Suprapubic skin (tissue), 4 donors: ENCODE results near the gene PACS1. TPM values are rescaled to one million over a fixed set of nuclear protein-coding genes. Genes with fewer than 3 reads are reported as not detected.

Source experiments
- DNase-seq, 2 donors: peaks; one replicate each; pipeline ENCODE4 v3.0.0-alpha.2; 2019; ENCODE audit warnings: low spot score in 2 of 2
- H3K27ac ChIP-seq: fragments of 200-600 bp; sonication (generic); one replicate; pipeline ENCODE4 v1.5.1; 2019
- H3K27me3 ChIP-seq: fragments of 200-600 bp; sonication (generic); one replicate; pipeline ENCODE4 v1.5.1; 2019
- H3K36me3 ChIP-seq: fragments of 200-600 bp; sonication (generic); one replicate; pipeline ENCODE4 v1.5.1; 2019
- H3K4me1 ChIP-seq: fragments of 200-600 bp; sonication (generic); one replicate; pipeline ENCODE4 v1.5.1; 2019
- H3K4me3 ChIP-seq: fragments of 200-600 bp; sonication (generic); one replicate; pipeline ENCODE4 v1.5.1; 2019; ENCODE audit warnings: mild to moderate bottlenecking
- H3K9me3 ChIP-seq: fragments of 200-600 bp; sonication (generic); one replicate; pipeline ENCODE4 v1.5.1; 2019
- EP300 ChIP-seq: sonication (generic); formaldehyde crosslinking; IDR thresholded peaks from one replicate; pipeline ENCODE4 v1.6.1; 2017; ENCODE audit warnings: antibody characterized with exemption
- POLR2A ChIP-seq, 2 donors: fragments of 450-650 bp; IDR thresholded peaks; one replicate each; pipeline ENCODE4 v1.6.1; 2017; ENCODE audit warnings: antibody characterized with exemption in 2 of 2, mild to moderate bottlenecking in 2 of 2, moderate library complexity in 2 of 2
- POLR2AphosphoS5 ChIP-seq, 3 donors: sonication (generic); formaldehyde crosslinking; IDR thresholded peaks; one replicate each; pipeline ENCODE4 v1.6.1; 2017; ENCODE audit warnings: antibody characterized with exemption in 3 of 3
- WGBS: methylation state at CpG from one replicate; pipeline ENCODE4 v1.1.5; 2018; 5-methylcytosine and 5-hydroxymethylcytosine counted together
- total RNA-seq, 4 donors: library from RNA; depleted of rRNA; stranded (reverse); fragments of >200 nt; gene quantifications; one replicate each; pipeline ENCODE4 v1.1.0, GENCODE V29; 2016
- TF ChIP-seq, protein P1 (sequence below), 2 donors: fragments of 200-600 bp in 1 of 2; fragments of 450-650 bp in 1 of 2; sonication (generic) in 1 of 2; IDR thresholded peaks; one replicate each; pipeline ENCODE4 v1.5.1; 2016 to 2019; ENCODE audit warnings: antibody characterized with exemption in 2 of 2, mild to moderate bottlenecking in 1 of 2, moderate library complexity in 1 of 2

Gene PACS1
- total RNA-seq, 4 donors from 2014 or later = 30.5 to 78.6 (median 41.8) TPM

DNA sequence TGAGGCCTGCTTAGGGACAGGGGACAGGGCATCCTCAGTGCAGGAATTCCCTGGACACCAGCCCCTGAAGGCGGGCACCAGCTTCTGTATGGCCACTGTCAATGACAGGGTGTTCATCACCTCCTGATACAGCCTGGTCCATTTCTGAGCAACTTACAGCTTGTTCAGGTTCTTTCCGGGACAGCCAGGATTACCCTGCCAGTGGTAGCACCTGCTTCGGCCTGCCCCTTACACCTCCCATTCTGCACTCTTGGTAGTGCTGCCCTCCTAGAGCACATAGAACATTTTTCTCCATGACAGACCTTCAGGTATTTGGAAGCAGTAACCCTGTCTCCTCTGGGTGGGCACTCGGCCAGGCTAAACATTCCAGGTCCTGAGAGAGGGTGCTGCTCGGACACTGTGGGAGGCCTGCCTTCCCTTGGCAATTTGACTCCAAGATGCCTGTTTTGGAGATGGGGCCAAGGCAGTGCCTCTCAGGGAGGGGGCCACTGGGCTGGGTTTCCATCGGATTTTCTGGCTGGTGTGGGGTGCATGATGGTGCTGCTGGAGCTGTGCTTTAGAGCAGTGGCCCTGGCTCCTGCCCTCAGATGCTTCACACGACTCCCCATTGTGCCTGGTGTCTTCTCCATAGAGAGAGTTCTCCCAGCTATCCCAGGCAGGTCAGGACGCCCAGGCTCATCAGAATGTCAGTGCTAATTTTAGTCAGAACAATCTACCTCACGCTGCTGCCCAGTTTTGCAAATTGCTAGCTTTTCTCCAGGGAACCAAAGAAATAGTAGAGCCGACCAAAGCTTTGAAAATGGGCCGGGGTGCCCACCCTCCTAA is 22.3 kb upstream of the PACS1 start:
- 79% methylated on average over 11 of the region's 11 CpGs for WGBS
- H3K4me3 ChIP-seq = no peak overlapping the region
- peaks cover 20% of the 10 kb centered on the region for H3K27me3 ChIP-seq
- H3K4me1 ChIP-seq = peaks cover 15% of the 10 kb centered on the region
- TF ChIP-seq, protein P1, sequence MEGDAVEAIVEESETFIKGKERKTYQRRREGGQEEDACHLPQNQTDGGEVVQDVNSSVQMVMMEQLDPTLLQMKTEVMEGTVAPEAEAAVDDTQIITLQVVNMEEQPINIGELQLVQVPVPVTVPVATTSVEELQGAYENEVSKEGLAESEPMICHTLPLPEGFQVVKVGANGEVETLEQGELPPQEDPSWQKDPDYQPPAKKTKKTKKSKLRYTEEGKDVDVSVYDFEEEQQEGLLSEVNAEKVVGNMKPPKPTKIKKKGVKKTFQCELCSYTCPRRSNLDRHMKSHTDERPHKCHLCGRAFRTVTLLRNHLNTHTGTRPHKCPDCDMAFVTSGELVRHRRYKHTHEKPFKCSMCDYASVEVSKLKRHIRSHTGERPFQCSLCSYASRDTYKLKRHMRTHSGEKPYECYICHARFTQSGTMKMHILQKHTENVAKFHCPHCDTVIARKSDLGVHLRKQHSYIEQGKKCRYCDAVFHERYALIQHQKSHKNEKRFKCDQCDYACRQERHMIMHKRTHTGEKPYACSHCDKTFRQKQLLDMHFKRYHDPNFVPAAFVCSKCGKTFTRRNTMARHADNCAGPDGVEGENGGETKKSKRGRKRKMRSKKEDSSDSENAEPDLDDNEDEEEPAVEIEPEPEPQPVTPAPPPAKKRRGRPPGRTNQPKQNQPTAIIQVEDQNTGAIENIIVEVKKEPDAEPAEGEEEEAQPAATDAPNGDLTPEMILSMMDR (IDR thresholded peaks at IDR 0.05) = no peak
- no peak for TF ChIP-seq POLR2AphosphoS5 (IDR thresholded peaks at IDR 0.05)
- TF ChIP-seq POLR2A (IDR thresholded peaks at IDR 0.05) = no peak
- TF ChIP-seq EP300 = no peak
- DNase-seq = no peak
- no peaks in the 10 kb centered on the region for H3K36me3 ChIP-seq
- H3K9me3 ChIP-seq = no peaks in the 10 kb centered on the region
- no peak overlapping the region for H3K27ac ChIP-seq

DNA sequence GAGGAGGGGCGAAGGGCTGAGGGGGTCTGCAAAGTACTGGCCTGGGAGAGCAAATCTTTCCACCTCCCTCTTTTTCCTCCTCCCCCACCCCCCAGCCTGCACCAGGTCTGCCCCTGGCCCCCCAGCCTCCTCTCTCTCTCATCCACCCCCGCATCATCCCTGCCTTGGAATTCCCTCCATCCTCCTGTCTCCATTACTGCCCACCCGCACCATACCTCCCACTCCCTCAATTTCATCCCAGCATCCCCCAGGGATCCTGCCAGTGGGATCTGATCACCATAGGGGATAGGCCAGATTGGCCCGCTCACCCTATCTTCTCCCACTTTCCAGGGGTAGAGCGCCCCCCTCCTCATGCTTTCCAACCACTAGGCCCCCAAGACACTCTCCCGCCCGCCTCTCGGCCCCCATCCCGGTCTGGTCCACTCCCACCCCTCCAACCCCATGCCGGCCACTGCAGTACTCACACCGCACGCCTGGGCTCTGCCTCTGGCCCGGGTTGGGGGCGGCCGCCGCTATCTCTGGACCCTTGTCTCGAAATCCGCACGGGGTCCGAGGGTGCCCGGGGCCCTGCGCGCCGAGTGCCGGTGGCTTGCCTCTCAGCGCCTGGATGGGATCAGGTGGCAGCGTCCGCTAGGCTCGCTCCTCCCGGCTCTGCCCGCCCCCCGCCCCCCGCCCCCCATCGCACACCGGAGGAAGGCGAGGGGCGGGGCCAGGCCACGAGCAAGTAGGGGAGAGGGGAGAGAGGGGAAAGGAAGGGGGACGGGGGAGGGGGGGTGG is 21.3 kb upstream of the PACS1 start, which contains the start of gene GAL3ST3:
Gene GAL3ST3, minus strand, starts transcription at position 615 of the 777 bp plus-strand sequence. CDS start 3,746 bp downstream, outside the sequence.
- no peak for TF ChIP-seq EP300
- no peak for TF ChIP-seq POLR2A (IDR thresholded peaks at IDR 0.05)
- TF ChIP-seq, protein P1 (IDR thresholded peaks at IDR 0.05) = no peak
- no peak for TF ChIP-seq POLR2AphosphoS5 (IDR thresholded peaks at IDR 0.05)
- no peaks in the 10 kb centered on the region for H3K9me3 ChIP-seq
- H3K4me1 ChIP-seq = peaks cover 25% of the 10 kb centered on the region
- no peaks in the 10 kb centered on the region for H3K36me3 ChIP-seq
- no peak within 1 kb of the TSS for H3K27ac ChIP-seq
- WGBS = 21% methylated on average over 22 of the region's 39 CpGs
- no peak for DNase-seq
- H3K27me3 ChIP-seq = peaks cover 20% of the 10 kb centered on the region
- H3K4me3 ChIP-seq = no peak within 1 kb of the TSS

DNA sequence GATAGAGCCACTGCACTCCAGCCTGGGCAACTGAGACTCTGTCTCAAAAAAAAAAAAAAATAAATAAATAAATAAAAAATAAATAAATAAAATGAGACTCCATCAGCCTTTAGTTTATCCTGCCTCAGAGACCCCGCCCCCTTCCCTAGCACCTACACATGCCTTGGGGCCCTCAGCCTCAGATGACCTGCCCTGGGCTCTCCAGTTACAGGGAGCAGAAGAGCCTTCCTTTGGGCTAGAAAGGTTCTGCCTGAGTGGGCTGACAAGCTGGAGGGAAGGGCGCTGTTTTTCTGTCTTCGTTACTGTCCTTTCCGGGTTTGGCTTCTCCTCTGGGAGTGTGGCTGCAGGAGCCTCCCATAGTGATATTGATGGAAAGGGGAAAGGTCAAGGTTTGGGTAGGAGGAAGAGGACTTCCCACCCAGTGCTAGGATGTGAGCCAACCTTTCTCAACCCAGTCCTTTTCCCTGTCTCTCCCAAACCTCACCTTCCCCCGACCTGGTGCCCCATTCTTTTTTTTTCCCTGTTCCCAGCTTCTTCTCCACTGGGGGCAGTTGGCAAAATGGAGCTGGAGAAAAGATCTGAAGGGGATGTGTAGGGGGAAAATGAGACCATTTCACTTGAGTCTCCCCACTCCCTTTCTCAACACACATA is 19.4 kb upstream of the PACS1 start:
- WGBS = 83% methylated on average over 5 of the region's 5 CpGs

DNA sequence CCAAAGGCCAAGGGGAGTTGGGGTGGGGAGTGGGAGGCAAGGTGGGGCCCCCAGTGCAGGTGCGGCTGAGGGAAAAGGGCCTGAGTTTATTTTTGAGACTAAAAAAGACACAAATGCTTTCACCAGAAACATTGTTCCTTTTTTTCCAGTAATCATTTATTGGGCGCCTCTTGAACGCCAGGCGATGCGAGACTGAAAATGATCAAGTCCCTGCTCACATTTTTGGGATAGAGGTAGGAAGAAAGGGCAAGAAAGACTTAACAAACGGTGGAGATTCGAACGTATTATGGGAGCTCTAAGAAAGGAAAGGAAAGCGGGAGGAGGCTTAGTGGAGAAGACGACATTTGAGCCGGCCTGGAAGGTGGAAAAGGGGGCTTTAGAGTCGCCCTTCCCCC is 18.7 kb upstream of the PACS1 start:
- WGBS = 25% methylated on average over 12 of the region's 12 CpGs
- Histone ChIP-seq H3K36me3 (peaks cover 26% of the 10 kb centered on the region), H3K4me1 (peaks cover 24% of the 10 kb centered on the region), H3K9me3 (no peaks in the 10 kb centered on the region), H3K4me3 (peak overlapping the region; percentile 85), H3K27me3 (peaks cover 20% of the 10 kb centered on the region), H3K27ac (peak overlapping the region; percentile 88)
- TF ChIP-seq POLR2A (IDR thresholded peaks at IDR 0.05) = no peak
- TF ChIP-seq, protein P1 (IDR thresholded peaks at IDR 0.05) = no peak
- TF ChIP-seq POLR2AphosphoS5 (IDR thresholded peaks at IDR 0.05) = no peak
- TF ChIP-seq EP300 = no peak
- DNase-seq = no peak

More for the DNA sequence above, 19.4 kb upstream of the PACS1 start:
- no peak for TF ChIP-seq EP300
- no peak overlapping the region for H3K27ac ChIP-seq
- no peak for DNase-seq
- H3K27me3 ChIP-seq = peaks cover 20% of the 10 kb centered on the region
- H3K9me3 ChIP-seq = no peaks in the 10 kb centered on the region
- H3K4me3 ChIP-seq = no peak overlapping the region
- H3K36me3 ChIP-seq = peaks cover 20% of the 10 kb centered on the region
- peaks cover 24% of the 10 kb centered on the region for H3K4me1 ChIP-seq

DNA sequence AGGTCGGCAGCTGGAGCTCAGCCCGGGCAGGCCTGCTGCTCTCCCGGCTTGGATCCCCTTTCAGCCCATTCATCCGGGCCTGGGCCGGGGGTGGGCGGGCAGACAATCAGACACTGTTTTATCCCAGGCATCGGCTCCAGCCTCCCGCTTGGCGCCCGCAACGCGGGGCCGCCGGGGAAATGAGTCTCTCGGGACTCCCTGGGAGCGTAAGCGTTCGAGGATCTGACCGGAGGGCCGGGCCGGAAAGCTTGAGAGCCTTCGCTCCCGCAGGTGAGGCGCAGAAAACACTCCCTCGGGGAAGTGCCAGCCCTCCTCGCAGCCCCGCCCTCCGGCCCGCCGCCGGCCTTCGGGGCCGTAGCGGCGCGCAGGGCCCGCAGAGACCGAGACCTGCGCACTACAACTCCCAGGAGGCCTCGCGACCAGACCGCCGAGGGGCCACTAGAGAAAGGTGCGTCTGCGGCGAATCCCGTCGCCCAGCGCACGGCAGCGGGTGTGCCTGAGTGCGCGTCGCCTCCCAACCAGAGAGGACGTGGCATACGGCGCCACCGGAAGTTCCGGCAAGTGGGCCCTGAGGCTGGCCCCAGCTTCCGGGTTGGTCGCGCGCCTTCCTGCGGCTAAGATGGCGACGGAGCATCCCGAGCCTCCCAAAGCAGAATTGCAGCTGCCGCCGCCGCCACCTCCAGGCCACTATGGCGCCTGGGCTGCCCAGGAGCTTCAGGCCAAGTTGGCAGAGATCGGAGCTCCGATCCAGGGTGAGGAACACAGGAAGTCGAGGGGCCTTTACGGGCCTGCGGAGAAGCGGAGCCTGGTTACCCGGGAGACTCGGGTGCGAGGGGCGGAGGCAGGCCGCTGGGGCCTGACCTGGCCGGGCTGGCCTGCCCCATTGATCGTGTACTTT is 18.1 kb upstream of the PACS1 start, which contains the start of gene SF3B2:
Gene SF3B2, plus strand, starts transcription at position 599 of the 898 bp plus-strand sequence. Its CDS starts 21 bp downstream, at position 620.
- H3K4me1 ChIP-seq = peaks cover 24% of the 10 kb centered on the region
- TF ChIP-seq, protein P1 (IDR thresholded peaks at IDR 0.05) = no peak
- TF ChIP-seq POLR2AphosphoS5 (IDR thresholded peaks at IDR 0.05) (peak; percentile 60 to 96 (median 96)), EP300 (no peak), POLR2A (IDR thresholded peaks at IDR 0.05) (peak; percentile 31 to 84)
- 0% methylated on average over 6 of the region's 84 CpGs for WGBS
- DNase-seq = peak; percentile 98
- peaks cover 20% of the 10 kb centered on the region for H3K27me3 ChIP-seq
- H3K9me3 ChIP-seq = no peaks in the 10 kb centered on the region
- peak within 1 kb of the TSS; percentile 88 for H3K27ac ChIP-seq
- H3K36me3 ChIP-seq = peaks cover 33% of the 10 kb centered on the region
- peak within 1 kb of the TSS; percentile 85 for H3K4me3 ChIP-seq
